Prostate gland (tissue), 2 donors: ENCODE measurements around the gene WIF1. TPM values are rescaled to one million over a fixed set of nuclear protein-coding genes. Genes with fewer than 3 reads are reported as not detected.

Experiments
- DNase-seq: peaks from one replicate; pipeline ENCODE4 v3.0.0-alpha.2; 2019; ENCODE audit warnings: low spot score
- H3K27ac ChIP-seq, 2 donors: fragments of 200-600 bp; sonication (generic); 2 replicates each; pipeline ENCODE4 v1.5.1; 2017 to 2019
- H3K27me3 ChIP-seq: fragments of 200-600 bp; sonication (generic); replicated peaks from 2 replicates; pipeline ENCODE4 v1.5.1; 2019; ENCODE audit not compliant: insufficient read depth
- H3K36me3 ChIP-seq, 2 donors: fragments of 200-600 bp; sonication (generic); 1 replicate in 1 of 2; 2 replicates in 1 of 2; pipeline versions ENCODE4 v1.5.1 to v1.8.1; 2017 to 2019
- H3K4me1 ChIP-seq: fragments of 200-600 bp; sonication (generic); replicated peaks from 2 replicates; pipeline ENCODE4 v1.5.1; 2019
- H3K4me3 ChIP-seq, 2 donors: fragments of 200-600 bp; sonication (generic); 2 replicates each; pipeline ENCODE4 v1.5.1; 2017 to 2019
- H3K9me3 ChIP-seq: fragments of 200-600 bp; sonication (generic); 2 replicates; pipeline ENCODE4 v1.5.1; 2017
- CTCF ChIP-seq, 4 experiments: fragments of 200-600 bp in 2 of 4; fragments of 450-650 bp in 2 of 4; sonication (generic) in 2 of 4; IDR thresholded peaks; 1 replicate in 3 of 4; 2 replicates in 1 of 4; pipeline ENCODE4 v1.5.1; 2016 to 2019; ENCODE audit warnings: antibody characterized with exemption in 4 of 4, mild to moderate bottlenecking in 2 of 4, moderate library complexity in 2 of 4
- POLR2A ChIP-seq: fragments of 450-650 bp; IDR thresholded peaks from one replicate; pipeline ENCODE4 v1.6.1; 2016; ENCODE audit warnings: antibody characterized with exemption, mild to moderate bottlenecking
- POLR2AphosphoS5 ChIP-seq: sonication (generic); formaldehyde crosslinking; IDR thresholded peaks from one replicate; pipeline ENCODE4 v1.6.1; 2017; ENCODE audit warnings: antibody characterized with exemption
- whole genome bisulfite sequencing: methylation state at CpG from one replicate; pipeline ENCODE4 v1.1.5; 2018; 5-methylcytosine and 5-hydroxymethylcytosine counted together
- intact Hi-C: fragments of 100-400 bp; cut with DNase I; formaldehyde crosslinking; loops from one replicate; pipeline ENCODE4 v1.14.2; 2022
- total RNA-seq, 2 donors: library from RNA; depleted of rRNA; stranded (reverse); fragments of >200 nt; gene quantifications; one replicate each; pipeline ENCODE4 v1.1.0, GENCODE V29; 2016

Gene WIF1
- total RNA-seq, 2 donors from 2014 or later, result 6.8 to 45.8 TPM

- Histone ChIP-seq H3K9me3 (no peaks in the 10 kb centered on the region), H3K27ac (no peak overlapping the region), H3K4me3 (no peak overlapping the region), H3K4me1 (no peaks in the 10 kb centered on the region), H3K27me3 (no peaks in the 10 kb centered on the region), H3K36me3 (no peaks in the 10 kb centered on the region)
- DNase-seq, result no peak
- intact Hi-C loops, result no loop called here
- 72% methylated on average over 3 of the region's 3 CpGs for WGBS
- no peak for TF ChIP-seq POLR2A
- TF ChIP-seq CTCF (IDR thresholded peaks at IDR 0.05), result no peak
- no peak for TF ChIP-seq POLR2AphosphoS5
These were observed 34.7 kb upstream of the WIF1 start for GRCh38 chr12:65155784-65156183.

DNA sequence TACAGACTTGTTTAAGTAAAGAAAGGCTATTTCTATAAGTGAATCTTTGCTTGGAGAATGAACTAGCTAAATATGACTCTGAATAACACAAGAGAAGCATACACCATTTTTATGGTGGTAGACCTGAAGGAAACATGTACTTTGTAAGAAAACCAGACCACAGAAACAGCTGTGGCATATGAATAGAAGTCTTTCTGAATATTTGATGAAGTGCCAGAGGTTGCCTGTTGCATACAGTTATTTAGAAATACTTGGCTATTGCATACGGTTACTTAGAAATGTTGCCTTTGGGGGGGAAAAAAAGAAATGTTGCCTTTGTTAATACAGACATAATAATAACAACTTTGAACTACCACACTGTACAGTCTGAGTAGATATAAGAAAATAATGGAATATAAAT is 31.5 kb upstream of the WIF1 start:
- Histone ChIP-seq H3K4me1 (no peaks in the 10 kb centered on the region), H3K27ac (no peak overlapping the region), H3K27me3 (no peaks in the 10 kb centered on the region), H3K9me3 (no peaks in the 10 kb centered on the region), H3K36me3 (no peaks in the 10 kb centered on the region), H3K4me3 (no peak overlapping the region)
- WGBS, result 34% methylated on average over 1 of the region's 1 CpG
- no peak for TF ChIP-seq CTCF (IDR thresholded peaks at IDR 0.05)
- no peak for TF ChIP-seq POLR2AphosphoS5
- TF ChIP-seq POLR2A, result no peak
- intact Hi-C loops, result no loop called here
- no peak for DNase-seq

DNA sequence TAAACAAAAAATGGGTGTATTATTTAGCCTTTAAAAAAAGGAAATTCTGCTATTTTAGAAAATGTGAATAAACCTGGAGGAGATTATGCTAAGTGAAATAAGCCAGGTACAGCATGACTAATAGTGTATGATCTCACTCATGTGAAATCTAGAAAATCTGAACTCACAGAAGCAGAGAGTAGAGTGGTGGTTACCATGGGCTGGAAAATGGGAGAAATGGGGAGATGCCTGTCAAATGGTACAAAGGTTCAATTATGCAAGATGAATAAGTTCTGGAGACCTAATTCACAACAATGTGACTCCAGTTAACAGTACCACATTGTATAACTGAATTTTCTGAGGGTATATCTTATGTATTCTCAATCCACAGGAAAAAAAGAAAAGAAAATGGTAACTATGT is 30.9 kb upstream of the WIF1 start:
- TF ChIP-seq POLR2AphosphoS5, result no peak
- Histone ChIP-seq H3K27me3 (no peaks in the 10 kb centered on the region), H3K27ac (no peak overlapping the region), H3K36me3 (no peaks in the 10 kb centered on the region), H3K4me3 (no peak overlapping the region), H3K4me1 (no peaks in the 10 kb centered on the region), H3K9me3 (no peaks in the 10 kb centered on the region)
- DNase-seq, result no peak
- intact Hi-C loops, result no loop called here

GRCh38 chr12:65147312-65147905 is 26.3 kb upstream of the WIF1 start:
- H3K27ac ChIP-seq, result no peak overlapping the region
- H3K27me3 ChIP-seq, result no peaks in the 10 kb centered on the region
- intact Hi-C loops, result no loop called here
- H3K36me3 ChIP-seq, result no peaks in the 10 kb centered on the region
- H3K4me1 ChIP-seq, result no peaks in the 10 kb centered on the region
- no peak overlapping the region for H3K4me3 ChIP-seq
- no peaks in the 10 kb centered on the region for H3K9me3 ChIP-seq
- no peak for TF ChIP-seq CTCF (IDR thresholded peaks at IDR 0.05)
- no peak for TF ChIP-seq POLR2AphosphoS5
- no peak for TF ChIP-seq POLR2A
- no peak for DNase-seq
- WGBS, result 35% methylated on average over 2 of the region's 2 CpGs

- no peaks in the 10 kb centered on the region for H3K4me1 ChIP-seq
- WGBS, result 84% methylated on average over 1 of the region's 1 CpG
- H3K27me3 ChIP-seq, result no peaks in the 10 kb centered on the region
- no peak for DNase-seq
- H3K27ac ChIP-seq, result no peak overlapping the region
- no peaks in the 10 kb centered on the region for H3K9me3 ChIP-seq
- H3K36me3 ChIP-seq, result no peaks in the 10 kb centered on the region
- intact Hi-C loops, result no loop called here
- H3K4me3 ChIP-seq, result no peak overlapping the region
- TF ChIP-seq POLR2AphosphoS5 (no peak), POLR2A (no peak), CTCF (IDR thresholded peaks at IDR 0.05) (no peak)
These were observed 19.6 kb upstream of the WIF1 start for GRCh38 chr12:65140738-65141137.
